ENCODE measurements around the gene PRR35.

The PRR35 gene

DNA sequence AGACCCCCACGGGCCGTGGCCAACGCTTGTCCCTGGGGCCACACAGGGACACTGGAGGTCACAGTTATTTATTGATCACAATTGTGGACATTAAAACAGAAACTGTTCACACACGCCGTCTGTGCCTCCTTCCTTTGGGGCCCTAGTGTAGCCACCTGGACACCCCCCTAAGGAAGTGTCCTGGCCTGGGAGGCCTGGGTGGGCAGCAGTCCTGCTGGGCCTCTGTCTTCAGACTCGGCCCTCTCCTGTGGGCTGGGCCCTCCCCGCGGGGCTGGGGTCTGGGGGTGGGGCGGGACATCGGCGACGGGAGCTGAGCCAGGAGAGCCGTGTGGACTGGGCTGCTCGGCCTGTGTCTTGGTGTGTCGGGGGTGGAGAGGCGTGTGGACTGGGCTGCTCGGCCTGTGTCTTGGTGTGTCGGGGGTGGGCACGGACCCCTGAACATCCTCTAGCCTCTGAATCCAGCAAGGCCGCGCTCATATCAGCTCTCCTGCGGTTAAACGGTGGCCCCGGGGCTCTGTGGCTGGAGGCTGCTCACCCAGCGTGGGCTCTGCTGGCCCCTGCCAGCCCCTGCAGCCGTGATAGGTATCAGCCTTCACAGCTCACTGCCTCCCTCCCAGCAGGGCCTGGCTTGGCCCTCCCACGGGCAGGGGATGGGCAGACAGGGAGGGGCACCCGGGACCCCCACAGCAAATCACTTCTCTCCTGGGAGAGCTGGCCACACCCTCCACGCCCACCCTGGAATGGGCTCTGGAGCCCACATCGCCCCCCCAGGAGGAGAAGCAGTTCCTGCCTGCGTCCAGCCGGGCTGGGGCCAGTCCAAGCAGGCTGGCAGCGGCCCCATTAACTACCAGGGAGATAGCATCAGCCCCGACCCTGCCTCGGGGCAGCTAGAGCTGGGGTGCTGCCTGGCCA lies 5.5 kb downstream of the PRR35 start:
- DNase-seq, result no peak

DNA sequence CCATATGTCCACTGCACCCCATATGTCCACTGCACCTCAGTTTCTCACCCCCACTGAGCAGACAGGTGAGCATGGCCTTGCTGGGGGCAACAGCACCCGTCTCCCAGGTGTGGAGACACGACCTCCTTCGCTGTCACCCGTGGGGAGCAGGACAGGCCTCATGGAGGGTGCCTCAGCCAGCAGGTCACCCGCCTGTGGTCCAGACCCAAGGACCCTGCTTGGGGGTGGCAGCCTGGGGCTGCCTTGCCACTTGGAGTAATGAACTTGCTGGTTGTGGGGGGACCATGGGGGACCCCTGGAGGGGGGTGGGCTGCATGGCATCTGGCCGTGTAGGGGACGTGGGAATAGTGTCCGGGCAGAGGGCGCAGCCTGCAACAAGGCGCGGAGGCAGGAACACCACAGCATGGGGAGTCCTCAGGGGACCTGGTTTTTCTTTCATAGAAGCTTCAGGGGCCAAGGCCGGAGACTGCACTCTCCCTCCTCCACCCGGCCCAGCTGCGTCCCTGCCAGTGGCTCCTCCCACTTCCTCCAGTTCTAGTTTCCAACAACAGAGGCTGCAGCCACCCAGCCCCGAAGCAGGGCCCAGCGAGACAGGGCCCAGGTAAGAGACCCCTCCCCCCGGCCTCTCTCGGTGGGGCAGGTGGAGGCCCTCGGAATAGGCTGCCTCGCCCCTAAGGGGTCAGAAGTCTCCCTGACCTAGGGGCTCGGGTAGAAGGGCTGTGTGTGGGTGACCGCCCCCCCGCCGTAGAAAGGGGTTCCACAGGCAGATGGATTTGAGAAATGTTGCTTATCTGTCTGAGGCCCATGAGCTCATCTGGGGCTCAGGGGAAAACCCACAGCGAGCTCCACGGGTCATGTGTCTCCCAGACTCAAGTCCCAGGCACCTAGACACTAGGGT lies 6.5 kb downstream of the PRR35 start, which contains the start of gene NHLRC4:
TSS of gene NHLRC4 (plus strand) at position 531 of the 898 bp plus-strand sequence. CDS start 1,043 bp downstream, outside the sequence.
- DNase-seq, result peak in 2 of 5 experiments; percentile 30 to 77

DNA sequence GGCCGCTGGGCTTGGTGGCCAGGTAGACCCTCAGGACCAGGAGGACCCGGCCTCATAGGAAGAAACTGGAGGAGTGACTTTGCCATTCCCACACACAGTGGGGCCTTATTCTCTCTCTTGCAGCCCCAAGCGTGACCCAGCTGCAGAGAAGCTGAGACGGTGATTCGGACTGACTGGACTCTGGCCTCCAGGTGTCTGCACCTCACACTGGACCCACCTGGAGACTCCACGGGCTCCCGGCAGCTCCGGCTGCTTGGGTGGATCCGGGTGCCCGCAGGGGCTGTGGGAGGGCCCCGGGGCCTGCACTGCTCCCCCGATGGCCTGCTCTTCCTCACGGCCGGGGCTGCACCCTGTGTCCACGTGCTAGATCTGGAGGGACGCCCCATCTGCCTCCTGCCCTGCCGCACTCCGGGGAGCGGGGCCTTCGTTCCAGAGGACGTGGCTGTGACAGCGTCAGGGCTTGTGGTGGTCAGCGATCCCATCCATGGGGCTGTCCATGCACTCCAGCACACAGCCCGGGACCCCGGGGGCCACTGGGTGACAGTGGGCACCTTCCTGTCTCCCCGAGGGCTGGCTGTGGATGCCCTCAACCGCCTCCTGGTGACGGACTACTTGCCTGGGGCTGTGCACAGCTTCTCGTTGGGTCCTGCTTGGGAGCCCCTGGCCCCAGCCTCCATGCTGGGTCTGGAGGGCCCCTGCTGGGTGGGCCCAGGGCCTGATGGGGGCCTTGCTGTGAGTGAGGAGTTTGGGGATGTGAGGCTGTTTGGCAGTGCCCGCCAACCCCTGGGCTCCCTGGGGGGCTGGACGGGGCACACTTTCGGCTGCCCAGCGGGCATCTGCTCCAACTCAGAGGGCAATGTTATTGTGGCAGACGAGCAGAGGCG lies 7.4 kb downstream of the PRR35 start:
- no peak for DNase-seq

DNA sequence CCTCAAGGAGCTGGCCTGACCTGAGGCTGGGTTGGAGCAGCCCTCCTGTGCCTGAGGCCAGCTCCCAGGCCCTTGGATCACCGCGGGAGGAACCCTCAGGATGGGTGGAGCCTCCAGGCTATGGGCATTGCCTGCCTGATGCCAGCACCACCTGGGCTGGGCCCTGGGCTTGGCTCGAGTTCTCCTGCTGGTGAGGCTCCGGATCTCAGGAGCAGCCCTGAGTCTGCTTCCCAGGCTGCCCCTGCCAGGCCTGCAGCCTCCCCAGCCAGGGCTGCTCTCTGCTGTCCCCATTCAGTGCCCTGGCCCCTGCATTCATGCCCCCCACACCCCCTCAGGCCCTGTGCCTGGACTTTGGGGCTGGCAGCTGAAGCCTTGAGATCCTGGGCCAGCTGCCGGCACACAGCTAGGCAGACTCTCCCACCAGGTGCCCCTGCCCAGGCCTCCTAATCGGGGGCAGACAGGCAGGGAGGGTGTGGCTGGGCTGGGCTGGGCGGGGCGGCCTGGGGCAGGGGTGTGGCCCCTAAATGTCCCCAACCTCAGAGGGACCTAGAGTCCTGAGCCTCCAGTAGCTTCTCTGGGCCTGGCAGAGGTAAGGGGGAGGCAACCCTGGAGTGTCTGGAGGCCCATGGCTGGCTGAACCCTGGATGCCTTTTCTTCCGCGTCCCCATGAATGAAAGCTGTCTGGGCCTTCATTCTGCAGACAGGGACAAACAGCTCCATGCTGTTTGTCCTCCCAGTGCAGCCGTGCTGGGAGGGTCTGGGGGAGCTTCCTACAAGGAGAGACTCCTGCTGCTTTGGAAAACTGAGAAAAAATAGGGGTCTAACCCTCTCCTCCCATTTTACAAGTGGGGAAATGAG lies 8.4 kb downstream of the PRR35 start:
- no peak for DNase-seq

DNA sequence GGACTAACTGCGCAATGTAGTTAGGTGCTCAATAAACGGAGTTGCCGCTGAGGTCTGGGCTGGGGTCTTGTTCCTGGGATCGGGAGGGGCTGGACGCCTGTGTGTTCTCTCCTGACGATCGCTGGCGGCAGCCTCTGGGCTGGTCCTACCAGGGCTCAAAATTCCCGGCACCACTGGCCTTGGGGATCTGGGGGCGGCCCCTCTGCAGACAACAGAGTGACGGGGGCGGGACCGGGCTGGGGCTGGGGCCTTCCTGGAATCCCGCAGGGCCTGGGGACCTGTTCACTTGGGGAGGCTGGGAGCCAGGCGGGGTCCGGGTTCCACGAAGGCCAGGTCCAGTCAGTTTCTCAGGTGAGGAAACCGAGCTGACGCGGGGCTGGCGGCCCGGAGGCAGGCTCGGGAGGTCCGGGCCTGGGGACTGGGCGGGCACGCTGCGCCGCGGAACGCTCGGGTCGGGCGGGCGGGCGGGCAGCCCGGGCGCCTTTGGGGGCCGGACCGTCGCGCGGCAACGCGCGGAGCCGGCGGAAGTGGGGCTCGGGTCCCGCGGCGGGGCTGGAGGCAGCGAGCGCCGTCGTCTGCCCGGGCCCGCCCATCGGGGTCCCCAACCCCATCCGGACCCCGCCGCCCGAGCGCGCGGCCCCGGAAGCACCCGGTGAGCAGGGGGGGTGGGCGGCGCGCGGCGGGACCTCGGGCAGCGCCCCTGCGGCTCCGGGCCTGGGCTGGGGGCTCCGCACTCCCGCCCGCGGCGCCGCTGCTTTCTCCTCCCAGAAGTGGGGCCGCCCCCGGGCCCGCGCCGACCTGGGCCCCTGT lies 9.5 kb downstream of the PRR35 start, which contains the start of gene PIGQ:
TSS of gene PIGQ (plus strand) at position 524 of the 810 bp plus-strand sequence. CDS start 4,107 bp downstream, outside the sequence.
- peak; percentile 41 to 78 (median 52) for DNase-seq

DNA sequence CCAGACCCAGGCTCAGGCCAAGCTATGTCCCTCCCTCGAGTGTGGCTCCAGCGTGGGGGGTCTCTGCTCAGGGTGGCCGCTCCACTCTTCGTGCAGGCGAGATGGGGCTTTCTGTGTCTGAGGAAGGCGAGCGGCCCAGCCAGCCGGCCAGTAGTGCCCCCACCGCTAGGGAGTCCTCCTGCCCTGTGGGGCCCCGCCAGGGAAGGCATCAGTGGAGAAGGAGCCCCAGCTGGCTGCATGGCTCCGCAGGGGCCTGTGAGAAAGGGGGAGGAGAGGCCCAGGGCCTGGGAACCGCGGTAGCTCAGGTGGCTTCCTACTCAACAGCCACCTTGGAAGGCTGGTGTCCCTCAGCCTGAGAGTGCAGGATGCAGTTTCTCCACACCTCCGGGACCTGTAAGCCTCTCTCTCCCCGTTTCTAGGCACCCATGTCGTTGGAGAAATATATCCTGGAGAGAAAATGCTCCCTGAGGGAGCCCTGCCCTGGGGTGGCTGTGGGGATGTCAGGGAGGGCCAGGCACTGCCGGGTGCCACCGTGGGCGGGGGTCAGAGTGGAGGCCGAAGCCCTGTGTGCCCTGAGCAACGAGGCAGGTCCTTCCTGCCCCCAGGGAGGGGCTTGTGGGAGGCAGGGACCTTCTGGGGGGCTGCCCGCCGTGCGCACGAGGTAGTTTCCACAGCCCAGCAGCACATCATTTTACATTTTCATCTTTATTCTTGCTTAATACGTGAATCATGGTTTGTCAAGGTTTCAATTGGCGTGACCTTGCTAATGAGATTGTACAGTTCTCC lies 12.9 kb downstream of the PRR35 start:
- no peak for DNase-seq

DNA sequence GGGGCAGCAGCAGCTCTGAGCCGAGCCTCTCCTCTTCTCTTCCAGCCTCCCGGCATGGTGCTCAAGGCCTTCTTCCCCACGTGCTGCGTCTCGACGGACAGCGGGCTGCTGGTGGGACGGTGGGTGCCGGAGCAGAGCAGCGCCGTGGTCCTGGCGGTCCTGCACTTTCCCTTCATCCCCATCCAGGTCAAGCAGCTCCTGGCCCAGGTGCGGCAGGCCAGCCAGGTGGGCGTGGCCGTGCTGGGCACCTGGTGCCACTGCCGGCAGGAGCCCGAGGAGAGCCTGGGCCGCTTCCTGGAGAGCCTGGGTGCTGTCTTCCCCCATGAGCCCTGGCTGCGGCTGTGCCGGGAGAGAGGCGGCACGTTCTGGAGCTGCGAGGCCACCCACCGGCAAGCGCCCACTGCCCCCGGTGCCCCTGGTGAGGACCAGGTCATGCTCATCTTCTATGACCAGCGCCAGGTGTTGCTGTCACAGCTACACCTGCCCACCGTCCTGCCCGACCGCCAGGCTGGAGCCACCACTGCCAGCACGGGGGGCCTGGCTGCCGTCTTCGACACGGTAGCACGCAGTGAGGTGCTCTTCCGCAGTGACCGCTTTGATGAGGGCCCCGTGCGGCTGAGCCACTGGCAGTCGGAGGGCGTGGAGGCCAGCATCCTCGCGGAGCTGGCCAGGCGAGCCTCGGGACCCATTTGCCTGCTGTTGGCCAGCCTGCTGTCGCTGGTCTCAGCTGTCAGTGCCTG lies 14.0 kb downstream of the PRR35 start:
- no peak for DNase-seq

DNA sequence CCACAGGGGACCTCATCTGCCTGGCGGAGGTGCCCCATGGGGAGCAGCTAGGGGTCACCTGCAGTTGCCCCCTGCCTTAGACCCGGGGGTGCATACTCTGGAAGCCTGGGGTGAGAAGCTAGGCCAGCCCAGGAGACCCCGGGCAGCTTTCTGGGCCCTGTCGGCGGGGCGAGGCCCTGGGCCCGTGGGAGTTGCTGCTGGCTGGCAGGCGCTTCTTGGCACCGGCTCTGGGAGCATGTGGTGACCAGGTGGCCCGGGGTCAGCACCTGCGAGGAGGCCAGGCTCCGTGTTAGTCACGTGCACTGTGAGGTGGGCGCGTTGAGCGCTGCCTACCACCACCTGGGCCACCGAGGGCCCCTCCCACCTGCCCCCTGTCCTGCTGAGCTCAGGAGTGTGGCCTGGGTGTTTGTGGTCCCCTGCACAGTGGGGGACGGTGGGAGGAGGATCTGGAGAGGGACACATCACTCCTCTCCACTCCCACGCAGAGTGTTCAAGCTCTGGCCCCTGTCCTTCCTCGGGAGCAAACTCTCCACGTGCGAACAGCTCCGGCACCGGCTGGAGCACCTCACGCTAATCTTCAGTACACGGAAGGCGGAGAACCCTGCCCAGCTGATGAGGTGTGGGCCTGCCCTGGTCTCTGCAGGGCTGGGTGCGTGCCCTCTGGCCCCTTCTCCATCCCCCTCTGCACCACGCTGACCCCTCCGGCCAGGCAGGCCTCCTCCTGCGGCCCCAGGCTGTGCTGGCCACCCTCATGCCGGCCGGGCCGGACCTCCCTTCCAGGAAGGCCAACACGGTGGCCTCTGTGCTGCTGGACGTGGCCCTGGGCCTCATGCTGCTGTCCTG lies 15.4 kb downstream of the PRR35 start:
- no peak for DNase-seq

DNA sequence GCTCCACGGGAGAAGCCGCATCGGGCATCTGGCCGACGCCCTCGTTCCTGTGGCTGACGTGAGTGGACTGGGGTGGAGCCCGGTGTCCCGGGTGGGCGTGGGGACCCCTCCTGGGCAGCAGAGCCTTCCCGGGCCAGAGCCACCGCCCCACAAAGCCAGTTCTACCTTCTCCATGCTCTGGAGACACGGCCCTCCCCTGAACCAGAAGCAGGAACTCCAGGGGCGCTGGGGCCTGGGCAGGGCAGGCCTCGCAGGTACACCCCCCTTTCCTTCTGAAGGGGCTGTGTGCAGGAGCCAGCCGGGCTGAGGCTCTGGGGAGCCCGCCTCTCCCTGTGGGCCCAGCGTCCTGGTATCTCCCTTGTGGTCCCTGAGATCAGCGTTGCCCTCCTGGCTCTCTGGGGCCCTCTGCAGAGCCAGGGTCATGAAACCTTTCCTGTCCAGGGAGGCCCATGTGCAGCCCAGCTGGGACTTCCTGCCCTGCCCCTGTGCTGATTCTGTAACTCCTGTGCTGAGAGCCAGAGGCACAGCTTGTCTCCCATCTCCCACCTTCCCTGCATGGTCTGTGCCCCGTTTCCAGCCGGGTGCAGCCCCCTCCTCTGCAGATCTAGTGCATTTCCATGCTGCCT lies 16.1 kb downstream of the PRR35 start:
- DNase-seq, result no peak

DNA sequence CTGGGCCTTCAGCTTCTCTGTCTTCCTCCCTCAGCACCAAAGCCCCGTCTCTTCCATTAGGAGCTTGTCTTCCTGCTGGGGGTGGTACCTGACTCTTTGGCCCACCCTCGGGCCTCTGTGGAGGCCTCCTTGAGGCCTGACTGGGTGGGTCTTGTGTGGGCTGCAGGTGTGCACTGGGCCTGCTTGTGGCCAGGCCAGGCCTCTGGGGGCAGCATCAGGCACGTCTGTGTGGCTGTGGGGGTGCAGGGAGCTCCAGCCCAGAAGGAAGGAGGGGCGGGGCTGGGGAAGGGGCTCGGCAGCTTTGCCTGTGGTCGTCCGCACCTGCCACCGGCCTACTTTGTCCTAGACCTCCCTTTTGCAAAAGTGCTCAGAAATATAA lies 16.6 kb downstream of the PRR35 start:
- no peak for DNase-seq

DNA sequence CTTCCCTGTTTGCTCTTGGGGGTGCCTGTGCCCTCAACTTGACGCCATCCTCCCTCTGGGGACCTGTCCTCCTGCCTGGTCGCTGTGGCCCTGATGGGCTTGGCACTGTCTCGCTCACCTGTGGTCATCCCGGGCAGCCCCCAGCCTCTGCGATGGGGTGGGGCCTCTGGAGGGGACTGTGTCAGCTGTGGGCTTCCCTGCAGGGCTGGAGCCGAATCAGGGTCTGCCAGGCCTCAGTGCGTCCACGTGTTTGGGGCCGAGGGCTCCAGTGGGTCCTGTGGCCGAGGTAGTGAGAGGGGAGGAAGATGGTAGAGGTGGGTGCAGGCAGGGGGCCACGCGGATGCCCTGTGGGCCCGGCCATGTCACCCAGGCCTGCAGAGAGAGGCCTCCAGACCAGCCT lies 17.6 kb downstream of the PRR35 start:
- DNase-seq, result no peak

DNA sequence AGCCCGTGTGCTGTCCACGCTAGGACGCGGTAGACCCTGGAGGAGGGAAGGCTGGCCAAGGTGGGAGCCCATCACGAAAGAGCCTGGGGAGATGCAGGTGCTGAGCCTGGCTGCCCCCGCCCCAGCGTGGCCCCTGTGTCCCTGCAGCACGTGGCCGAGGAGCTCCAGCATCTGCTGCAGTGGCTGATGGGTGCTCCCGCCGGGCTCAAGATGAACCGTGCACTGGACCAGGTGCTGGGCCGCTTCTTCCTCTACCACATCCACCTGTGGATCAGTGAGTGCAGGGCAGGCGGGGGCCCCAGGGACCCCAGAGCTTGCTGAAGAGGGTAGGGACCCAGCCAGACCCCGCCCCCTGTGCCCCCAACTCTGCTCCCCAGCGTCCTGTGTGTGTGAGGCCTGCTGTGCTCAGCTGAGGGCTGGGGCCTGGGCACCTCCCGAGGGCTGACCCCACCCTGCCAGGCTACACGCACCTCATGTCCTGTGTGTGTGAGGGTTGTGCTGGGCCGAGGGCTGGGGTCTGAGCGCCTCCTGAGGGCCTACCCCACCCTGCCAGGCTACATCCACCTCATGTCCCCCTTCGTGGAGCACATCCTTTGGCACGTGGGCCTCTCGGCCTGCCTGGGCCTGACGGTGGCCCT lies 18.2 kb downstream of the PRR35 start:
- no peak for DNase-seq

DNA sequence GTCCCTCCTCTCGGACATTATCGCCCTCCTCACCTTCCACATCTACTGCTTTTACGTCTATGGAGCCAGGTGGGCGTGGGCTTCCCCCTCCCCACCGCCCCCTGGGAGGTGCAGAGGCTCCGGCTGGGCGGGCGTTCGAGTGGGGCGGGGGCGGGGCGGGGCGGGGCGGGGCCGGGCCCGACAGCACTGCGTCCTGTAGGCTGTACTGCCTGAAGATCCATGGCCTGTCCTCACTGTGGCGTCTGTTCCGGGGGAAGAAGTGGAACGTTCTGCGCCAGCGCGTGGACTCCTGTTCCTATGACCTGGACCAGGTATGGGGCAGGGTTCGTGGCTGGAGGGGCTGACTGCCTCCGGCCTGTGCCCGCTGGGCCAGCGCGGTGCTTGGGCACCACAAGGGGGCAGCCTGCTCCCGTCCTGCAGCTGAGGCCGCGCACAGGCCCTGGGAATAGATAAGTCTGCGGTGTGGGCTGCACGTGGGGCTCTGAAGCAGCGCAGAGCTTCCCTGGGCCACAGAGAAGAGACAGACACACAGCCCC lies 18.7 kb downstream of the PRR35 start:
- peak in 4 of 5 experiments; percentile 43 to 84 (median 54) for DNase-seq

DNA sequence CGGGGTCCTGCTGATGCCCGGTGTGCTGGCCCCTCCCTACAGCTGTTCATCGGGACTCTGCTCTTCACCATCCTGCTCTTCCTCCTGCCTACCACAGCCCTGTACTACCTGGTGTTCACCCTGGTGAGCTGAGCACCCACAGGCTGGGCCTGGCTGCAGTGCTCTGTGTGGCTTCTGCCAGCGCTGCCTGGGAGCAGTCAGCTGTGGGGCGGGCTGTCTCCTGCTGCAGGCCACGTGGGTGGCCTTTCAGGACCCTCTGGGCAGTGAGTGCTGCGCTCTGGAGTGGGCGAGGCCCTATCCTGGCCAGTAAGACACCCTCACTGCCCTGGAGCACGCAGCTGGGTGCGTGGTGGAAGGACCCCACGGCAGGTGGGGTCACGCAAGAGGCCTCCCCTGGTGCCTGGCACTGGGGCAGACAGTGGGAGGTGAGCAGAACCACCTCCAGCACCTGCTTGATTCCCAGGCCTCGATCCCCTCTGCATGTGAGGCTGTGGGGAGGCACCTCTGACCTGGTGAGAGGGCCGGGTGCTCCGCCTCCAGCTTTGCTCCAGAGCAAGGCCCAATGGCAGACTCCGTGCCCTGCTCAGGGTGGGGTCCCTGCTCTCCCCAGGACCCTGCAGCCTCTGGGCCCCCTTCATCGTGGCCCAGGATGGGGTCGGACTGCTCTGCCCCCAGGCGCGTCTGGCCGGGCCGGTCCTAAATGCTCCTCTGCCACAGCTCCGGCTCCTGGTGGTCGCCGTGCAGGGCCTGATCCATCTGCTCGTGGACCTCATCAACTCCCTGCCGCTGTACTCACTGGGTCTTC lies 20.1 kb downstream of the PRR35 start:
- no peak for DNase-seq

DNA sequence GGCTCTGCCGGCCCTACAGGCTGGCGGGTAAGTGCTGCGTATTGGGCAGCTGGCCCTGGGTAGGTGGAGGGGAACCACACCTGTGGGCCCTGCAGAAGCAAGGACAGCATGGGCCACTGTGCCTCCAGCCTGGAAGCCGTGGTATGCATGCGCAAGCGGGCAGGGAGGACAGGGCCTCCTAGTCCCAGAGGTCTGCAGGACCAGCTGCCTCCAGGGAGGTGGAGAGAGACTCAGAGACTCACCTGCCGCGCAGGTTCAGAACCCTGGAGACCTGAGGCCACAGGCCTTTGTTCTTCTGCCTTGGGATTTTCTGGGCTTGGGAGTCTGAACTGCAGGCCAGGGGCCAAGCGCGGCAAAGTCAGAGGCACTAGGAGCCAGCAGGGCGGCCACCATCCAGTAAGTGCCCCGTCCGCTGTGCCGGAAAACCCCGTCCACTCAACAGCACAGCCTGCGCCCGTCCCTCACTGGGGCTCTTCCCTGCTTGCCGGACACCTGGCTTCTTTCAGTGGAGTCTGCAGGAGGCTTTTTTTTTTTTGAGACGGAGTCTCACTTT lies 20.8 kb downstream of the PRR35 start:
- DNase-seq, result no peak
